B cell (primary cell): Measurements from ENCODE around the gene FRMD4B. TPM values are rescaled to one million over a fixed set of nuclear protein-coding genes. Genes with fewer than 3 reads are reported as not detected.

ENCODE experiments used
- ATAC-seq: fragments of 200-7000 bp; cut with Tn5 transposase; one replicate; pipeline ENCODE4 v1.10.0; 2021; ENCODE audit warnings: low read depth, mild to moderate bottlenecking, moderate number of reproducible peaks, moderate library complexity
- CTCF ChIA-PET: fragments of 350-600 bp; sonication (Branson Sonifier 250); formaldehyde crosslinking; loops from one replicate; lab custom pipeline; 2021; ENCODE audit warnings: antibody characterized with exemption, inconsistent platforms; lab: Charles Lee
- POLR2A ChIA-PET: fragments of 350-600 bp; sonication (Branson Sonifier 250); formaldehyde crosslinking; loops from one replicate; lab custom pipeline; 2021; ENCODE audit warnings: antibody characterized with exemption; lab: Charles Lee
- DNase-seq: peaks from one replicate; pipeline ENCODE4 v3.0.0; 2013
- H2AFZ ChIP-seq: 2 replicates; pipeline ENCODE4 v1.6.1; 2012; ENCODE audit warnings: mild to moderate bottlenecking, low read depth, low read length; ENCODE audit not compliant: insufficient read depth, poor library complexity, severe bottlenecking
- H3K27ac ChIP-seq, 2 donors: 1 replicate in 1 of 2; 2 replicates in 1 of 2; pipeline ENCODE4 v1.5.1; 2012 to 2013; ENCODE audit warnings: low read length in 2 of 2, mild to moderate bottlenecking in 2 of 2, moderate library complexity in 1 of 2
- H3K27me3 ChIP-seq, 4 experiments: fragments of 200-600 bp in 1 of 4; sonication (generic) in 1 of 4; replicated peaks in 1 of 4; 1 replicate in 2 of 4; 2 replicates in 2 of 4; pipeline versions ENCODE4 v1.6.1 to v1.7.0; 2013 to 2016; ENCODE audit warnings: low read length in 3 of 4, mild to moderate bottlenecking in 2 of 4, mixed read lengths in 1 of 4, moderate library complexity in 1 of 4; ENCODE audit not compliant: insufficient read depth in 4 of 4, control insufficient read depth in 3 of 4; ENCODE audit errors: control extremely low read depth in 1 of 4
- H3K36me3 ChIP-seq, 2 experiments: replicated peaks in 1 of 2; 1 replicate in 1 of 2; 2 replicates in 1 of 2; pipeline versions ENCODE4 v1.6.1 to v1.7.1; 2013; ENCODE audit warnings: low read length in 1 of 2; ENCODE audit not compliant: insufficient read depth in 2 of 2, control insufficient read depth in 1 of 2; ENCODE audit errors: control extremely low read depth in 1 of 2, extremely low read depth in 1 of 2
- H3K4me1 ChIP-seq, 2 donors: fragments of 200-600 bp in 1 of 2; sonication (generic) in 1 of 2; 1 replicate in 1 of 2; 2 replicates in 1 of 2; pipeline versions ENCODE4 v1.5.1 to v1.6.1; 2013 to 2017; ENCODE audit warnings: low read length in 2 of 2; ENCODE audit not compliant: control insufficient read depth in 2 of 2, insufficient read depth in 2 of 2
- H3K4me2 ChIP-seq: replicated peaks from 2 replicates; pipeline ENCODE3; 2012; ENCODE audit warnings: mild to moderate bottlenecking, low read depth, low read length; ENCODE audit not compliant: poor library complexity, severe bottlenecking
- H3K4me3 ChIP-seq, 5 experiments: fragments of 200-600 bp in 1 of 5; sonication (generic) in 1 of 5; 1 replicate in 3 of 5; 2 replicates in 2 of 5; pipeline versions ENCODE4 v1.5.1 to v1.7.0; 2011 to 2016; ENCODE audit warnings: low read length in 4 of 5, mild to moderate bottlenecking in 4 of 5, low read depth in 2 of 5, control low read depth in 1 of 5, moderate library complexity in 1 of 5; ENCODE audit not compliant: insufficient read depth in 1 of 5; ENCODE audit errors: control extremely low read depth in 1 of 5, extremely low read depth in 1 of 5
- H3K79me2 ChIP-seq: fragments of 200-600 bp; sonication (generic); one replicate; pipeline ENCODE4 v1.6.0; 2016; ENCODE audit warnings: low read length; ENCODE audit not compliant: control insufficient read depth, insufficient read depth
- H3K9ac ChIP-seq: fragments of 200-600 bp; sonication (generic); 2 replicates; pipeline ENCODE4 v1.6.1; 2017; ENCODE audit warnings: mild to moderate bottlenecking, low read length, moderate library complexity
- H3K9me3 ChIP-seq, 3 donors: one replicate each; pipeline versions ENCODE4 v1.6.1 to v1.7.1; 2013; ENCODE audit warnings: low read length in 2 of 3; ENCODE audit not compliant: control insufficient read depth in 2 of 3, insufficient read depth in 1 of 3; ENCODE audit errors: control extremely low read depth in 1 of 3
- H4K20me1 ChIP-seq: 2 replicates; pipeline ENCODE4 v1.6.0; 2012; ENCODE audit warnings: mild to moderate bottlenecking, low read length; ENCODE audit not compliant: insufficient read depth, control insufficient read depth, poor library complexity, severe bottlenecking
- H3K27ac Mint-ChIP-seq: one replicate; pipeline ENCODE4 v1.8.0; 2021; ENCODE audit warnings: mixed read lengths
- H3K27me3 Mint-ChIP-seq: one replicate; pipeline ENCODE4 v1.8.0; 2021; ENCODE audit warnings: mixed read lengths
- H3K4me1 Mint-ChIP-seq: one replicate; pipeline ENCODE4 v1.8.0; 2021; ENCODE audit warnings: mixed read lengths
- H3K4me3 Mint-ChIP-seq: one replicate; pipeline ENCODE4 v1.8.0; 2021; ENCODE audit warnings: mixed read lengths
- H3K9me3 Mint-ChIP-seq: one replicate; pipeline ENCODE4 v1.8.0; 2022; ENCODE audit warnings: mixed read lengths; ENCODE audit not compliant: insufficient read depth
- EZH2 ChIP-seq: IDR thresholded peaks from 2 replicates; pipeline ENCODE4 v1.6.1; 2012; ENCODE audit warnings: borderline replicate concordance, low read depth, mild to moderate bottlenecking, moderate library complexity, low read length; ENCODE audit not compliant: insufficient read depth, poor library complexity, severe bottlenecking
- WGBS: methylation state at CpG from one replicate; pipeline ENCODE4 v1.1.5; 2013; ENCODE audit warnings: missing lambda C conversion rate; ENCODE audit not compliant: insufficient coverage; 5-methylcytosine and 5-hydroxymethylcytosine counted together
- intact Hi-C: fragments of 100-400 bp; cut with micrococcal nuclease; formaldehyde crosslinking; loops from one replicate; pipeline ENCODE4 v1.10.0; 2022
- polyA plus RNA-seq: library from polyadenylated mRNA; depleted of rRNA; stranded (reverse); fragments of >200 nt; gene quantifications from 2 replicates; pipeline ENCODE4 v1.2.3, GENCODE V29; 2012
- total RNA-seq, 2 donors: library from RNA; stranded (reverse); fragments of 120-200 nt in 1 of 2; gene quantifications; 1 replicate in 1 of 2; 2 replicates in 1 of 2; pipeline versions ENCODE4 v1.2.3 to v1.2.4, GENCODE V29; 2013 to 2022
- TF ChIP-seq, protein P1 (sequence below): fragments of 200-600 bp; IDR thresholded peaks from one replicate; pipeline ENCODE4 v1.8.0; 2022; ENCODE audit warnings: antibody characterized with exemption, mild to moderate bottlenecking

Gene FRMD4B
- total and polyA plus RNA-seq, 2 donors (not counting 1 experiment from before 2014, with no cell fraction given): 0.06 to 0.20 TPM

DNA sequence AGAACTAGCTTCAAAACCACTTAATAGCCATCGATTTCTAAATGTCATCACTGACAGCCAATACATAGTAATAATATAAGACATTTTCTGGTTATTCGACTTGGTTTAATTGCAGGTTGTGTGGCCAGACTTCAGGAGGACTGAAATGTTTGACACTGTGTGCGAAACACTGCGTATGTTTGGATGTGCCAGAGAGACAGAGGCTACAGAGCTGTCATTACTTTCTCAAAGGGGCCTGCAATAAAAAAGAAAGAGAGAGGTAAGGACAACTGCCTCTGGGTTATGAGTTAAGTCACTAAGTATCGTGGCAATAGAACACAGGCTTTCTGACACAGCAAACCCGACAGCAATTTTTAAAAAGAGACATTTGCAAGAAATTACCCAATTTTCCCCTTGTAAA, 264.4 kb downstream of the FRMD4B start:
- no peak for ATAC-seq
- Mint-ChIP-seq H3K27me3 (peaks cover 5% of the 10 kb centered on the region), H3K27ac (no peak overlapping the region), H3K4me3 (no peak overlapping the region), H3K4me1 (peaks cover 5% of the 10 kb centered on the region), H3K9me3 (no peaks in the 10 kb centered on the region)
- 100% methylated on average over 3 of the region's 6 CpGs for WGBS
- Histone ChIP-seq H3K9ac (no peak overlapping the region), H3K36me3 (no peaks in the 10 kb centered on the region), H3K9me3 (no peaks in the 10 kb centered on the region), H3K27ac (no peak overlapping the region), H3K27me3 (no peaks in the 10 kb centered on the region), H3K4me1 (no peaks in the 10 kb centered on the region), H2AFZ (no peak overlapping the region), H3K4me2 (no peak overlapping the region), H3K4me3 (no peak overlapping the region), H3K79me2 (no peaks in the 10 kb centered on the region), H4K20me1 (no peaks in the 10 kb centered on the region)
- ChIA-PET CTCF (interaction anchor here (0.6 to 3.8 kb wide), 27 partner anchors 8 to 305 kb away, joined by 3 to 25 read pairs (median 4); partner anchors contain the start of genes ARL6IP5, EOGT and TMF1), POLR2A (interaction anchor here (0.9 kb wide), 1 partner anchor 37 kb away, joined by 3 read pairs; the partner anchor contains the start of gene ARL6IP5)
- no peak for TF ChIP-seq EZH2
- TF ChIP-seq, protein P1, sequence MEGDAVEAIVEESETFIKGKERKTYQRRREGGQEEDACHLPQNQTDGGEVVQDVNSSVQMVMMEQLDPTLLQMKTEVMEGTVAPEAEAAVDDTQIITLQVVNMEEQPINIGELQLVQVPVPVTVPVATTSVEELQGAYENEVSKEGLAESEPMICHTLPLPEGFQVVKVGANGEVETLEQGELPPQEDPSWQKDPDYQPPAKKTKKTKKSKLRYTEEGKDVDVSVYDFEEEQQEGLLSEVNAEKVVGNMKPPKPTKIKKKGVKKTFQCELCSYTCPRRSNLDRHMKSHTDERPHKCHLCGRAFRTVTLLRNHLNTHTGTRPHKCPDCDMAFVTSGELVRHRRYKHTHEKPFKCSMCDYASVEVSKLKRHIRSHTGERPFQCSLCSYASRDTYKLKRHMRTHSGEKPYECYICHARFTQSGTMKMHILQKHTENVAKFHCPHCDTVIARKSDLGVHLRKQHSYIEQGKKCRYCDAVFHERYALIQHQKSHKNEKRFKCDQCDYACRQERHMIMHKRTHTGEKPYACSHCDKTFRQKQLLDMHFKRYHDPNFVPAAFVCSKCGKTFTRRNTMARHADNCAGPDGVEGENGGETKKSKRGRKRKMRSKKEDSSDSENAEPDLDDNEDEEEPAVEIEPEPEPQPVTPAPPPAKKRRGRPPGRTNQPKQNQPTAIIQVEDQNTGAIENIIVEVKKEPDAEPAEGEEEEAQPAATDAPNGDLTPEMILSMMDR: no peak
- no peak for DNase-seq
- intact Hi-C loops: loop anchor here (1.0 to 5.0 kb wide), 2 partner anchors 39 to 185 kb away; partner anchors contain the start of genes ARL6IP5 and UBA3

DNA sequence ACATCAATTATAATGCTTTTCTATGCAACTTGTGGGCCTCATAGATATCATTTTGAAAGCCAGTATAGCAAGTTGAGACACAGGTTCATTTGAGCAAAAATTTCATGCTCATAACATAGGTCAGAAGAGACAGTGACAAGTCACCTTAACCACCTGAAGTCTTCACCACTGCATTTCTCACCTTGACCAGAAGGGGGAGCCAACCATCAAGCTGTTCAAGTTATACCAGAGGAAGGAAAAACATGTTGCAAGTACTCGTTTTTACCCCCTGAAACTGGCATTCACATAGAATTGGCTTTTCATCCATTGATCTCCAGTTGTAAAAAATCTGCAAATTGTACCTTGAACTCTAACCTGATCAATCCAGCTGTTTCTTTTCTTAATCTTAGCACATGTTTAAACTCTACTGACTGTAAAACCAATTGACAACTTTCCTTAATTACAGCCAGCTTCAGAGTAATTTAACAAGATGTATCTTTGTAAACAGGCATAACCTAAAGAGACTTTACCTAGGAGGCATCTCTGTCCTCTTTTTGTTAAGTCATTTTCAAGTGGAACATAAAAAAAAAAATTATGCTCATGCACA, 264.9 kb downstream of the FRMD4B start:
- H3K4me1 Mint-ChIP-seq: peaks cover 5% of the 10 kb centered on the region
- Histone ChIP-seq H2AFZ (peak overlapping the region; percentile 47), H3K4me3 (no peak overlapping the region), H3K36me3 (no peaks in the 10 kb centered on the region), H3K27me3 (no peaks in the 10 kb centered on the region), H3K9me3 (no peaks in the 10 kb centered on the region), H3K9ac (no peak overlapping the region), H3K4me1 (no peaks in the 10 kb centered on the region), H3K4me2 (no peak overlapping the region), H4K20me1 (no peaks in the 10 kb centered on the region), H3K79me2 (no peaks in the 10 kb centered on the region), H3K27ac (no peak overlapping the region)
- intact Hi-C loops: loop anchor here (1.0 to 5.0 kb wide), 2 partner anchors 39 to 185 kb away; partner anchors contain the start of genes ARL6IP5 and UBA3
- CTCF ChIA-PET: interaction anchor here (0.6 to 3.8 kb wide), 29 partner anchors 9 to 305 kb away, joined by 3 to 25 read pairs (median 4); partner anchors contain the start of genes ARL6IP5, EOGT and TMF1
- POLR2A ChIA-PET: interaction anchor here (0.9 kb wide), 1 partner anchor 36 kb away, joined by 3 read pairs; the partner anchor contains the start of gene ARL6IP5
- ATAC-seq (peak; percentile 80), DNase-seq (peak; percentile 83)
- H3K4me3 Mint-ChIP-seq: no peak overlapping the region
- no peaks in the 10 kb centered on the region for H3K27me3 Mint-ChIP-seq
- TF ChIP-seq, protein P1: peak; percentile 99
- TF ChIP-seq EZH2: no peak
- 0% methylated on average over 1 of the region's 1 CpG for WGBS
- no peak overlapping the region for H3K27ac Mint-ChIP-seq
- H3K9me3 Mint-ChIP-seq: no peaks in the 10 kb centered on the region
